ENCODE results near the gene ZNF697.
"Not testable (repeated sequence)": the region's sequence is repeated elsewhere in the genome, so short reads cannot be mapped to it uniquely, and the experiment has no call there.

ZNF697 gene

GRCh38 chr1:119631433-119632102, 16.5 kb downstream of the ZNF697 start:
- DNase-seq (ENCODE audit: low read depth, low spot score) = no peak

DNA sequence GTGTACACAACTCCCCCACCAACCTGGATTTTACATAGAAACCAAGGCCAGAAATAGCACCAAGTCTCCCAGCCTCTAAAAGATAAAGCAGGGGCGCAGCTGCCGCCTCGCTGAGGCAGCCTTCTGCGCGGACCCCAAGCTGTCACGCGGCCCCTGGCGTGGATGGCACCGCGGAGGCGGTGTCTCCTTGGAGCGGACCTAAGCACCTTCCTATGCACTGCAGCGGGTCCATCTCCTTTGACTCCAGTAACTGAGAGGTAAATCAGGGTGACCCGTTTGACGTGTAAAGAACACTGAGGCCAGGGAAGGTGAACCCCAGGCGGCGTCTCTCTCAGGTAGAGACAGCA, 17.0 kb downstream of the ZNF697 start:
- no peak for DNase-seq (ENCODE audit: low read depth, low spot score)

DNA sequence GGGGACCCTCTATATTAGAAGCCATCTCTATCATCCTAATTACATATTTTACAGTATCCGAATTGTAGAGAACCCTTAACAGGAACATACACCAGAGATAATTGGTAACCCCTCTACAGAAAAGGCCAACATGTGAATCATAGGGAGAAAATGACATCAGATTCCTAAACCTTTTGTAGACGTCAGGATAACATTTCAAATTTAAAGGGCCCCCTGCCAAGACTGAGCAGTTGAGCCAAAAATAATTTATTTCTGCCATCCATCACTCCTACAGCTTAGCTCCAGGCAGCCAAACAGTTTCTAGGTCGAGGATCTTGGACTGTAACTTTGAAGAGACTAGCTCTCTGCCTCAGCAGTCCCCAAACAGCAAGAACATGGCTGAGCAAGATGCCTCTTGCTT, 21.2 kb downstream of the ZNF697 start:
- DNase-seq (ENCODE audit: low read depth, low spot score) = no peak

- no peak for DNase-seq (ENCODE audit: low read depth, low spot score)
These were observed 22.0 kb downstream of the ZNF697 start for GRCh38 chr1:119626011-119626545.

DNA sequence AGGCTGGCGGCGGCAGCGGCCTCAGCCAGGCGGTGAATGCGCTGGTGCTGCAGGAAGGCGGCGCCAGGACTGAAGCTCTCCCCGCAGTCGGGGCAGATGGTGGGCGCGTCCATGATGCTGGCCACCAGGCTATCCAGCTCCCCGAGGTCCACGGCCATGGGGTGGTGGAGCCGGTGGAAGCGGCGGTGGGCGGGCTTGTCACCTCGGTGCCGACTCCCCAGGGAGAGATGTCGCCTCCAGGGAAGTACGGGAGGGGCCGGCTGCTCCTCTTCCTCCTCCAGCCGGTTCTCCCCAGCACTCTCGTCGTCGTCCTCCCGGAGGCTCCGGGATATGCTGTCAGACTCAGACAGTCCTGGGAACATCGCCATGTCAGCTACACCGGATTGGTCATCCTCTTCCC, 24.4 kb downstream of the ZNF697 start:
- DNase-seq (ENCODE audit: low read depth, low spot score) = no peak

DNA sequence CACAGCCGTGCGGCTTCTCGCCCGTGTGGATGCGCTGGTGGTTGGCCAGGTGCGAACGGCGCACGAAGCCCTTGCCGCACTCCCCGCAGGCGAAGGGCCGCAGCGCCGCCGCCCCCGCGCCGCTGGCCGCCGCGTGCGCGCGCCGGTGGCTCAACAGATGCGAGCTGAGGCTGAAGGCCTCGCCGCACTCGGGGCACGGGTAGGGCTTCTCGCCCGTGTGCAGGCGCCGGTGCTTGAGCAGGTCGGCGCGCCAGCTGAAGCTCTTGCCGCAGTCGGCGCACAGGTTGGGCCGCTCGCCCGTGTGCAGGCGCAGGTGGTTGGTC, 24.9 kb downstream of the ZNF697 start:
- DNase-seq (ENCODE audit: low read depth, low spot score) = no peak

GRCh38 chr1:119622311-119623192, 25.5 kb downstream of the ZNF697 start:
- no peak for DNase-seq (ENCODE audit: low read depth, low spot score)

DNA sequence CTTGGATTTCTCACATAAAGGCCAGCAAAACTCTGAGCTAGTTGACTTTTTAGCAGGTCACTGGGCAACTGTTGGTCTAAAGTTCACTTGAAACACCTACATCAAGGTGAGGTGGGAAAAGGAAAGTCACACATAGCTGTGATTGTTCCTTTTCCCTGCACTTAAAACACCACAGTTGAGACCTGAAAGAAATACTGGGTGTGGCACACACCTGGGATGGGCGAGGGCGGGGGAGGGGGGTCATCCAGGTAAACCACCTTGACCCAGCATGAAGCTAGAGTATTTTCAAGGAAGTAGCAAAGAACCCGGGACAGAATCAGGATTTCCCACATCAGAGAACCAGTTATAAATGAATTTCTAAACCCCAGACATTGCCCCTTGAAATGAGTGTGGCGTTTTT, 26.4 kb downstream of the ZNF697 start:
- no peak for DNase-seq (ENCODE audit: low read depth, low spot score)

DNA sequence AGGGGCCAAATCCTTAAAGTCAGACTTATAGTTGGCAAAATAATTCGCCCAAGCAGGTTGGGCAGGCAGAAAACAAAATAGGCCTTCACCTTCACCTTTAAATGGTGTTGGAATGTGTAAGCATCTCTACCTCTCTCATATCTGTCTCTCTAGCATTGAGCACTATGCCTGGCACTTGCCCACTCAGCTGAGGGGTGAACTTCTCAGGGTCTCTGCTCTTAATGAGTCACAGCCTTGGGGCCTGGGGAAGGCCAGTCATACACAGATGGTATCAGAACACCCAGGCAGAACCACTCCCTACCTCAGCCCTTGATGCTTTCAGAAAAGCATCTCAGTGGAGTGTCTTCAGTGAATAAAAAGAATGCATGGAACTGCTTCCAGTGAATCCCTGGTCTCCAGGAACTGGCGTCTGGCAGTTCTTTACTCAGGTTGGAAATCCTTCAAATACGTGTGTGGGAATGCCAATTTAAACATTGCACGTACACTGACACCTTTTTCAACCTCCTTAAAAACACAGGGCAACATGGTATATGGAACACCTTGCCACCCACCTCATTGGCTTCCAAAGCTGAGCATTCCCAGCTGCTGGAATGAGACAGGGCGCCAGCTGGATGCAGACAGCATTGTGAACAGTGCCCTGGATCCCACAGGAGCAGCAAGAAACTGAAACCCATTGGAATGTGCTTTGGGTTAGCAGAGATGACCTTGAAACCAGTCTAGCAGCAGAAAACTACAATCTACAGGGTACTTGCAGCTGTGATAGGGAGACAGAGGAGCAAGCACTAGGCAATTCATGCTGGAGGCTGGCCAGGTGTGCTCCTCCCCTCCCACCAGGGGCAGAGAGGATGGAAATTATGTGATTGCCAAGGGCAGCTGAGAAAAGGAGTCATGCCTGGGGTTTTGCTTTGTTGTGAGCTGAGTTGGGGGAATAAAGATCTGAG, 30.0 kb downstream of the ZNF697 start:
- DNase-seq (ENCODE audit: low read depth, low spot score) = no peak

GRCh38 chr1:119616748-119617147, 31.3 kb downstream of the ZNF697 start:
- not testable (repeated sequence) for DNase-seq (ENCODE audit: low read depth, low spot score)

GRCh38 chr1:119615100-119615499, 33.0 kb downstream of the ZNF697 start:
- not testable (repeated sequence) for DNase-seq (ENCODE audit: low read depth, low spot score)

DNA sequence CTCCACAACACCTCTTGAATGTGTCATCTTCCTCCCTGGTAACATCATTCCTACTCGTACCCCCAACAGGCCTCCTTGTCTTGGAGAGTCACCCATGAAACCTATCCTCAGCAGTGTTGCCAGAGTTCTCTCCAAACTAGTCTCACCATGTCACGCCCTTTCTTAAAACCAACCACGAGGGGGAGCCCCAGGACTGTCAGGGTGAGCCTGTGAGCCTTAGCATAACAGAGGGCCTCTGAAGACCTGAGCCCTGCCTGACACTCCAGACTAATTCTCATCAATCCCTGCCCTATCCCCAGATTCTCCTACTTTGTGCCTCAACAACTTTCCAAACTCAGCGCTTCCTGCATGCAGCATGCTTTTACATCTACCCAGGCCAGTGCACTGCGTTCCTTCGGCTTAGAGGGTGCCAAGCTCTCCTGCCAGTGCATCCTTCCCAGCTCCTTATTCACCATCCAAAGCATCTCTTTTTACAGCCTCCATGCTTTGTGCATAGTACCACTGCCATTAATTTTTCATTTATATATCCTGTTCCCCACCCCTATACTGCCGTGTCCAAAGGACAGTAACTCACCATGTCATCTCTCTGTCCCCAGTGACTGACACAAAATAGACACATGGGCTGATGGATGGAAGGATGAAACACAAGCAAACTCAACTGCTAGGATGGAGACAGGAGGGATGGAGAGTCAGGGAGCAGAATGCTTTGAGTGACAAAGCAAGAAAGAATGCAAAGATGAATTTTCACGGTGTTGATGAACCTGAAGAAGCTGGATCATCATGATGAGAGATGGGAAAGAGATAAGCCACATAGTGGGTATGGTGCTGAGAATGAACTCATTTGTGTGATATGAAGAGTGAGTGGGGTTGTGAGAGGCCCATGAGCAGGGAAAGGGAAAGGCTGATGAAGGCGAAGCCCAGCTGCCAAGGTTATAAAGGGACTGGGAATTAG, 34.0 kb downstream of the ZNF697 start:
- DNase-seq (ENCODE audit: low read depth, low spot score) = peak; percentile 78

DNA sequence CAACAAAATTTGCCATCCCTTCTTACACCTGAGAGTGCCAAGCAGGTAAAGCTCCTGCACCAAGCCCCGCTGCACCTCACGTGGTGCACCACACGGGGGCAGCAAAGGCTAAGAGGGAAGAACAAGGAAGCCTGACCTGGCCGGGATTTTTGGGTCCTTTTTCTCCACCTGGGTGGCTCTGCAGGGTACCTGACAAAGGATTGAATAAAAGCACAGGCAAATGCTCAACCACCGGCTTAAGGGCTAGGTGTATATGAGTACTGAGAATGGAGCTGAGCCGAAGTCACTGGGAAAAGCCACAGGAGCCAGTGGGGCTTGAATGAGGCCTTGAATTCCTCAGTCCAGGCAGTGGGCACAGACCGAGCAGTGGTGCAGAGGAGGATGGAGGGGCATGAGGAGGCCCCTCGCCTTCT, 36.4 kb downstream of the ZNF697 start:
- DNase-seq (ENCODE audit: low read depth, low spot score) = no peak

GRCh38 chr1:119608816-119609215, 39.2 kb downstream of the ZNF697 start:
- DNase-seq (ENCODE audit: low read depth, low spot score) = not testable (repeated sequence)

GRCh38 chr1:119607087-119607807, 40.8 kb downstream of the ZNF697 start:
- DNase-seq (ENCODE audit: low read depth, low spot score) = not testable (repeated sequence)

DNA sequence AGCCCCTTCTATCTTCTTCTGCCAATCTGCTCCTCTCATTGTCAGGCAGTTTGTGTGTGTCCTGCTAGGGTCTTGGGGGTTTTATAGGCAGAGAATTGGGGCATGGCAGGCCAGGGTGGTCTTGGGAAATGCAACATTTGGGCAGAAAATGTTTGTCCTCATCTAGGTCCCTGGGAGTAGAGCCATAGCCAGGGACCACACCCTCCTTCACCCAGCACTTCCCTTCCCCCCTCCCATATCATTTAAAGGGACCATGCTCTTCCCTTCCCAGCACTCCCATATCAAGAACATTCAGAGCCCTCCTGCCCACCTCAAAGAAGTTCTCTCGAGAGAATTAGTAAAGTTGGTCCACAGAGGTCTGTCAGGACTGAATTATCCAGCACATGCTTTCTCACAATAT, 41.7 kb downstream of the ZNF697 start:
- no peak for DNase-seq (ENCODE audit: low read depth, low spot score)

GRCh38 chr1:119605686-119606085, 42.4 kb downstream of the ZNF697 start:
- no peak for DNase-seq (ENCODE audit: low read depth, low spot score)

DNA sequence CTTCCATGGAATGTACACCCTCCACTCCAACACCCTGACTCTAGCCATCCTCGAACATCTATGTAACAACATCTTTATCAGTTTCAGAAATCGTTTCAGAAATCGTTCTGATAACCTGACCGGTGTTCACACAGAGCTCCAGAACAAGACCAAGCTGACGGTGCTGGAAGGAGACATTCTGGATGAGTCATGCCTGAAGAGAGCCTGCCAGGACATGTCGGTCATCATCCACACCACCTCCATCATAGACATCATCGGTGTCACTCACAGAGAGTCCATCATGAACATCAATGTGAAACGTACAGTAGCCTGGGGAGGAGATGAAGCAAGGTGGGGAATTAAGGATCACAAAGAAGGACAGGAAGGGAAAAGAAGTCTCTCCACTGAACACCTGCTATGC, 43.0 kb downstream of the ZNF697 start:
- not testable (repeated sequence) for DNase-seq (ENCODE audit: low read depth, low spot score)

DNA sequence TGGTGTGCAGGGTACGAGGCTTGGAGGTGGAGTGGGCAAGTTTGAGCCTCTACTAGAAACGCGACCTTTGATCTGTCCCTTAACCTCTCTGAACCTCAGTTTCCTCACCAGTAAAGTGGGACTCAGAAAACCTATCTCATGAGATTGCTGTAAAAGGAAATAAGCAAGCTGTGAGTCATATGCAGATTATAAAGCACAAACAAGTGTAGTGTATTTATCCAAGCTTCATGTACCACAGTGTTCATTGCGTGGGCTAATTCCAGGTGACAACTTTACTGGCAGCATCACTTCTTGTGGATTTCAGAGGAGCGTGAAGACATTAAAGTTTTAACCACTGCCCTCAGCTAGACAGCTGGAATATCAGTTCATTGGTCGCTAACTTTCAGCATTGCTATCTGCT, 44.4 kb downstream of the ZNF697 start:
- no peak for DNase-seq (ENCODE audit: low read depth, low spot score)

DNA sequence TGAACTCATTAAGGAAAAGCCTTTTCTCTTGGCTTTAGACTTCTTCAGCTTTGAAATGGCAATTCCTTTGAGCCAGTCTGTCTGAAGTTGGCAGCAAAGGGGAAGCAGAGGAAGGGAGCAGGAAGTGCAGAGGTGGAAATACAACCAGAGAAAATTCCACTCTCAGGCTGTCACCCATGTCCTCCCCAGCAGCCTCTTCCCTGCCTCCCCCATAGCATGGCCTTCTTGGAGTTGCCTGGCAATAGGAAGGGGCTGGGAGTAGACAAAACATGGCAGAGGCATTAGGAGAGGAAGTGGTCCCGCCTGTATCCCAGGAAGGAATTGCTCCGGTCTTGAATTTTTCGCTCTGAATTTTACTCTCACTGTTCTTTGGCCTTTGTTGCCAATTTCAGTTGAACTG, 44.8 kb downstream of the ZNF697 start:
- not testable (repeated sequence) for DNase-seq (ENCODE audit: low read depth, low spot score)
